HG02763 (cell line): ENCODE measurements around the gene PHOX2B.
"Not testable (repeated sequence)": the region's sequence is repeated elsewhere in the genome, so short reads cannot be mapped to it uniquely, and the experiment has no call there.

ENCODE experiments used
- ATAC-seq: cut with Tn5 transposase; IDR thresholded peaks from one replicate; pipeline ENCODE4 v1.9.1; 2021; ENCODE audit warnings: mild to moderate bottlenecking, moderate library complexity; ENCODE audit not compliant: unreplicated experiment

PHOX2B gene

DNA sequence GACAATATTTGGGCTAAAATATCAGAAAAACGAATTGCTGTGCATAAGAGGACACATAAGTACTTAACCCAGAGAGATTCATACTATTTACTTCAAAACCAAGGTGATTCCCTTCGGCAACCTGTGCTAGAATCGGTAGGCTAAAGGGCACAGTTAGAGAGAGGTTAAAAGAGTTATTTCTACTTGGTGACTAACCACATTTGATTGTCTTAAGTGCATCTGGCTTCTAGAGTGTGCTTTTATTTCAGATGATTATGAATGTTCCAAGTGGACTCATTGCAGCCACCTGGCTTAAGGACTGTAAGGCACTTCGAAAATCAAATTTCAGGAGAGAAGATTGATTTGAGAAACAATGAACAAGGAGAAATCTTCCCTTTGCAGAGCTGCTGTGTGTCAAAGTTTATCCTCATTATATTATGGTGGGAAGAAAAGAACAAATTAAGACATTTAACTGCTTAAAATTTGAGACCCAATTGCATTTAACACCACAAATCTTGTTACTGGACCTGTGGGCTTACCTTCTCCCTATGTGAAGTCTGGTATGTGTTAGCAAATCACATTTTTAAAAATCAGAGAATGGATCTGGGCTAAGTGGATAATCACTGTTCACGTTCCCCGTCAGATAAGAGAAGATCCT is 34.0 kb downstream of the PHOX2B start:
- no peak for ATAC-seq

DNA sequence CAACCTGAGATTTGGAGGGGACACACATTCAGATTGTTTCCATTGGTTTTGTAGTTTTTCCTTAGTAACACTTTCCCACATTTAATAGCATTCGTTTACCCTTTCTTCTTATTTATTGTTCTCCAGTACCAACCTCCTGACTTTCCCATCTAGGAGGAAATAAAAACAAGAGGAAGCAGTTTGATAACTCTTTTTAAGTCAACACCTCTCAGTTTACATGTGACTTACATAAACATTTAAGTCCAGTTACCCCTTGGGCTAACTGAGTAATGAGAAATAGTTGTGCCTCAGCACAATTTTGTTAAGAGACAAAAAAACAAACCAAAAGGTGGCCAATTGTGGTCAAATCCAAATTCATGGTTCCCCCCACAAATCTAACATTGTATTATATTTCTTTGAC is 34.8 kb downstream of the PHOX2B start:
- no peak for ATAC-seq

DNA sequence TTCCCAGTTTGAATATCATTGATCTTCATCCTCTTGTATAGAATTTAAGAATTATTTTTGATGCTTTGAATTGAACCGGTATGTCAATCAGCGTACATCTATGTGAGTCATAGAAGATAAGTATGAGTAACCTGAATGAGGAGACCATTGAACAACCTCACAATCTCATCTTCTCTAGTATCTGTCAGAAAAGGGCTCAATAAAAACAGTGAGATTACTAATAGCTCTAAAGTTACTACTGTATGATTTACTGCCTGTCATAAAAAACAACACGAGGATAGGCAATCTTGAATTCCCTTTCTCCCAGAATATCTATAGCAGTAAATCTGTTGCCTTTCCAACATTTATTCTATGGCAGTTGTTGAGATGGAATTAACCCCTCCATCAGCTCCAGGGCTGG is 36.1 kb downstream of the PHOX2B start:
- no peak for ATAC-seq

DNA sequence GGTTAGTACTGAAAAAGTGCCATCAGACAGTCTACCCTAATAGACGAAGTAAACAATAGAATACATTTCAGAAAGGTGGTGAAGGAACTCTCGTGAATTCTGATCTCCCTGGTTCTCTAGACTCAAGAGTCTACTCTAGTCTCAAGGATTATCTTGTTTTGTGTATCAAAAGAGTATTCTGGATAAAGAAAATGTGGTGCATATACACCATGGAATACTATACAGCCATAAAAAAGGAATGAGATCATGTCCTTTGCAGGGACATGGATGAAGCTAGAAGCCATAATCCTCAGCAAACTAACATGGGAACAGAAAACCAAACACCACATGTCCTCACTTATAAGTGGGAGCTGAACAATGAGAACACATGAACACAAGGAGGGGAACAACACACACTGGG is 36.9 kb downstream of the PHOX2B start:
- ATAC-seq, result not testable (repeated sequence)

DNA sequence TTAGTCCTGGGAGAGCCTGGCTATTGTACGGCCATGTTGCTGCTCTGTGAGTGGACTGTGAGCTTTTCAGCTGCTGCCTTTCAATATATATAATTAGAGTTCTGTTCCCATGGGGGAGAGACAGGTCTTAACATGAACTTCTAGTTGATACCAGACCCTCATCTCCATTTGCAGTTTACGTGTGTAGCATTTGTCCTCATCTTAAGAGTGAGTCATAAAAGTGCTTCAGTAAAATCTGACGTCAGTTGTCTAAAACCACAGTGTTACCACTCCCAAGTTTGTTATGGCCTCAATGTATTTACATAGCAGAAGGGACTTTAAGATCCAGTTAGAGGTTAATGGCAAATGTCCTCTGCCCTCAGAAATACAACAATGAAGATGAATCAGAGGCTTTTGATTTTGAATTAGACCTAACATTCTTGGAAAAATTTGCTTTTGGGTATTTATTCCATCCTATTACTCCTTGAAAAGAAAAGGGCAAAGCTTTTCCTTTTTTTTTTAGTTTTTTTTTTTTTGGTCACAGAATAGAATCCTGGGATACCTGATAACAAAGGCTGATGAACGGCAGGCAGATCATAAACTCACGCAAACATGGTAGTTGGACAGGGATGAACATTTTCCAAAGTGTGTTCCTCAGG is 38.6 kb downstream of the PHOX2B start:
- no peak for ATAC-seq

DNA sequence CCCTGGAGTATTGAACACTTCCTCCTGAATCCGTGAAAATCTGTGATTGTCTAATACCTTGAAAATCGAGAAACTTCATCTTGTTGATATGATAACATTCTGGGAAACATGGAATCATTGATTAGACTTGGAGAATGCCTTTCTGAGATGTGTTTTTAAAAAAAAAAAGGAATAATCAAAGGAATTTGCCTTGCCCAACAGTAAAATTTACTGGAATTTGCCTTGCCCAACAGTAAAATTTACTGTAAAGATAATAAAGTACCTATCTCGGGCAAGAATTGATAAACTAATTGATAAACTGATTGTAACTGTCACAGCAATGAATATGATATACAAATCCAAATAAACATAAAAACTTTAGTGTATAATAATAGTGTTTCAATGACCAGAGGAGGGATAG is 44.7 kb downstream of the PHOX2B start:
- no peak for ATAC-seq

DNA sequence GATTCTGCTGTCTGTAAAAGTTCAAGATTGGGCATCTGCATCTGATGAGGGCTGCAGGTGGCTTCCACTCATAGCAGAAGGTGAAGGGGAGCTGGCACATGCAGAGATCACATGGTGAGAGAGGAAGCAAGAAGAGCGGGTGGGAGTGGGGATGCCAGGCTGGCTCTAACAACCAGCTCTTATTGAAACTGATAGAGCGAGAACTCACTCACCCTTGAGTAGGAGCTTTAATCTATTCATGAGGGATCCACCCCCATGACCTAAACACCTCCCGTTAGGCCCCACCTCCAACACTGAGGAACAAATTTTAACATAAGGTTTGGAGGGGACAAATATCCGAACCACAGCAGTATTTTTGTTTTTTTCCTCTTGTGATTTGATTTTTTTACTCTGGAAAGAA is 45.8 kb downstream of the PHOX2B start:
- no peak for ATAC-seq

DNA sequence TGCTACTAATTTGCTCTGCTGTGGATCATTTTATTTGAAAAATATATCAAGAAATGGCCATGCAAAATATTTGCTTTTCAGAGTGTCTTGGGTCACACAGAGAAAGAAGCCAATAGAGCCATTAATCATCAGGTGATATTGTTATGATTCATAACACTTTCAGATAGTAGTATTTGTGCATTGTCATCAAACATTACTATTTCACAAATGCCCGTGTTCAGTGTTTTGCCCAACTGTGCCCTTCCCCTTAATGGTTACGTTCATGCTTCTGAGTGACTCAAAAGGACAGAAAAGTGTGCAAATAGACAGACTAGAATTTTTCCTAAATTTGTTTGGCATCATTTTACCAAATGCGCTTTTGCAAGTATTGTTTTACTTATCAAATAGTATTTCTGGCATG is 46.5 kb downstream of the PHOX2B start:
- no peak for ATAC-seq

DNA sequence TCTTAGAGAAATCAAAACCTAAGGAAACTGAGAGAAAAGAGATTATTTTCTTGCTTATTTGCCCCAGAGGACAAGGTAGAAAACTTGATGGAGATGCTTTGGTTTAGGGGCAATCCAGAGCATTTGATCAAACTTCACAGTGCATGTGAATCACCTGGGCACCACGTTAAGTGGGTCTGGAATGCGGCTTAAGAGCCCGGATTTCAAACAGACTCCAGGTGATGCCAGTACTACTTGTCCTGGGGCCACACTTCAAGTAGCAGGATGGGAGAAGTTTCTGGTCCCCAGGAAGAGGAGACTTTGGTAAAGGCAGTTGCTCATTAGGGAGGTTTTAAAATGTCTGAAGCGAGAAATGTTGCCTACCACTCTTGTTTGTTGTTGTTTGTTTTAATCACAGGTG is 51.8 kb downstream of the PHOX2B start:
- ATAC-seq, result no peak

DNA sequence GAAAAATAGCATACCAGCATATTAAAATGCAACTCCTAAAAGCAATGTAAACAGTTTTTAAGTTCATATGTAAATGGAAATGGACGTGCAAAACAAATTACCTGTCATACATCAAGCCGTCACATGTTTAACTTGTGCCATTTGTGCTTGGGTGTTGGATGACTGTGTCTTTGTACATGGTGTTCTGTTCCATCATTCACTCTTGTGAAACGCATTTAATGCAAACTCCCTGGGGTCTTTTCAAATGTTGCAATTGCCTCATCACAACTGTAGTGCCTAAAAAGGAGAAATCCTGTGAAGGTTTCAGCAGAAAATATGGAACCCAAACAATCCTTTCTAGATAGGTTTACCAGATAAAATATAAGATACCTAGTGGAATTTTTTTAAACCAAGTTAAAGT is 52.4 kb downstream of the PHOX2B start:
- ATAC-seq, result no peak
